Right renal pelvis (tissue), 4 donors: Measurements from ENCODE around the gene ST3GAL3. TPM values are rescaled to one million over a fixed set of nuclear protein-coding genes. Genes with fewer than 3 reads are reported as not detected.

Source experiments
- DNase-seq, 4 donors: peaks; one replicate each; pipeline ENCODE4 v3.0.0-alpha.2; 2013; ENCODE audit warnings: low read depth in 4 of 4, low spot score in 3 of 4, missing footprints in 1 of 4
- polyA plus RNA-seq, 4 donors: library from polyadenylated mRNA; unstranded; fragments of 120-200 nt; gene quantifications; one replicate each; pipeline ENCODE4 v1.2.1, GENCODE V29; 2013; ENCODE audit not compliant: insufficient read length in 4 of 4

ST3GAL3 gene
- polyA plus RNA-seq, 4 donors, result 21.2 to 26.6 (median 21.6) TPM

DNA sequence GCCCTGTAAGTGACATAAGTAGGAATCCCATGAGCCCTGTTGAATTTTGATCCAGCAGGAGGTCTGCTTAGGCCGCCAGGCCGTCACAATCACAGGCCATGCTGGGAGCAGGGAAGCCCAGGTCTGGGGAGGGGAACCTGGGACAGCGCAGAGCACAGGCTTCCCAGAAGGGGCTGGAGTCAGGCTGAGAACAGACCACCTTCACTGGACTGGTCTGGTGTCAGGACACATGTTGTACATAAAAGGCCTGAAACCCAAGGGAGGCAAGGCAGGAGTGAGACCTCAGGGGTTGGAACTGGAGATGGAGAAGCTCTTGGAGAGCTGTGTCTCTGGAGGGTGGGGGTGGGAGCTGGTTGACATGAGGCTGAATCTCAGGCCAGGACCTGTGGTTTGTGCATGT, 163.0 kb downstream of the ST3GAL3 start:
- DNase-seq, result no peak

- DNase-seq, result no peak
Measured at GRCh38 chr1:43871181-43871910, 164.0 kb downstream of the ST3GAL3 start.

GRCh38 chr1:43872280-43872679, 164.9 kb downstream of the ST3GAL3 start:
- DNase-seq, result no peak

DNA sequence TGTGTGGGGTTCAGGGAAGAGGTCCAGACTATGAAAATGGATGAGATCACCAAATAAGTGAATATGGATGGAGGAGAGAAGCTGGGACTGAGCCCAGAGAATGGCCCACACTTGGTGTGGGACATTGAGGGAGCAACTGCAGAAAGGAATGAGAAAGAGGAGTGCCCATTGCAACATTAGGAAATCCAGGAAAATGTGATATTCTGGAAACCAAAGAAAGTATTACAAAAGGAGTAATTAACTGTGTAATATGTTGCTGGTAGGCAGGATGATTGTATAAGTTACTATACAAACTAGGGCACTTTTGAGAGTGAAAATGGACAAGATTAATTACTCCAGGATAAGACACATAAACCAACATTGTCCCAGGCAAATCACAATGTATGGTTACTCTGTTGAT, 166.5 kb downstream of the ST3GAL3 start:
- DNase-seq, result no peak

- DNase-seq, result no peak
Measured at GRCh38 chr1:43874716-43875115, 167.4 kb downstream of the ST3GAL3 start.

DNA sequence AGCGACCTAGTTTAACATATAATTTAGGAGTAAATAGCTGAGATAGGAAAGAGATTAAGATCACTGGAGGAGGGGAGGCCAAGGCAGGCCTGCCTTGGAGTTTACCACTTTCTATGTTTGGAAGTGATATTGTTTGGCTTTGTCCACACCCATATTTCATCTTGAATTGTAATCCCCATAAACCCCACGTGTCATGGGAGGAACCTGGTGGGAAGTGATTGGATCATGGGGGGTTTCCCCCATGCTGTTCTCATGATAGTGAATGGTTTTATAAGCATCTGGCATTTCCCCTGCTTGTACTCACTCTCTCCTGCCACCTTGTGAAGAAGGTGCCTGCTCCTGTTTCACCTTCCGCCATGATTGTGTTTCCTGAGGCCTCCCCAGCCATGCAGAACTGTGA, 168.0 kb downstream of the ST3GAL3 start:
- no peak for DNase-seq

DNA sequence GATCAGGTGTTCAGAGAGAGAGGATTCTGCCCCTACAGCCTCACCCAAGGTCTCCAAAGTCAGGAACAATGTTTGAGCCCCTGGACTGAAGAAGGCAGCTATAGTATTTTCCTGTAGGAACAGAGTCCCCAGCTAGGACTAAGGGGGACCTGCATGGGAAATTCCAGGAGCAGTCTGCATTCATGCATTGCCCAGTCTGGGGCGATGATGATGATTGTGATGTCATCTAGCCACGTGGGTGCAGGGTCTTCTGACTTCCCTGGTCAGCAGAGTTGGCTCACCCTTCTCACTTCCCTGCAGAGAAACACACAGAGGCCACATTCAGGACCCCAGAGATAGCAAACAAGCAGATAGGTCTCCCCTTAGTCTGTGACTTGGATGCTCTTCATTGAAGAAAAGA, 169.8 kb downstream of the ST3GAL3 start:
- DNase-seq, result no peak

DNA sequence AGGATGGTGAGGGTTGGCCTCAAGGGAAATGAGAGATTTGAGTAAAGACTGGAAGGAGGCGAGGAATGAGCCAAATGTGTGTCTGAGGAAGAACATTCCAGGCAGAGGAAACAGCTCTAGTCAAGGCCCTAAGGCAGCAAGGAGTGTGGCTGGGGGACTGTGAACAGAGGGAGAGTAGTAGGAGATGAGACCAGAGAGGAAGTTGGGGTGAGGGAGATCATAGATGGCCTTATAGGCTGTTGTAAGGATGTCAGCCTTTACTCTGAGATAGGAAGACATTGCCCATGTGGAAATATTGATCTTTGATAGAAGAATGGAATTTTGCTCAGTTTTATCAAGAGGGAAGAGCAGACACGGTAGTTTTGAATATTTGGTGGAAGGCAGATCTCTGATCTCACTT, 171.1 kb downstream of the ST3GAL3 start:
- no peak for DNase-seq

- no peak for DNase-seq
Measured at GRCh38 chr1:43878854-43879253, 171.5 kb downstream of the ST3GAL3 start.

DNA sequence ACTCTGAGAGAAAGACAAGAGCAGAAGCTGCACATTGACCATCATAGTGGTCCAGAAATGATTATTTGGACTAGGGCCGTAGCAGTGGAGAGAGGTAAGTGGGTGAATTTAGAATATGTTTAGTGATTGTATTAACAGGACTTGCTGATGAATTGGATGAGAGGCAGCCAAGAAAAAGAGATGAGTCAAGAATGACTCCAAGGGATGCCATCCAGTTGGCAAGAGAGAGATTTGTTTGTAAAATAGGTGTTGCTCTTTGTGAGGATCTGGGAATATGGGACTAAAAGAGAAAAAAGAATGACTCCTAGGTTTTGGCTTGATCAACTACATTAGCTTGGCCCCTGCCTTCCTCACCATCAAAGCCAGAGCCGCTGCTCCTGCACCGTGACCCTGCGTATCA, 172.1 kb downstream of the ST3GAL3 start:
- no peak for DNase-seq

- no peak for DNase-seq
Measured at GRCh38 chr1:43879996-43880395, 172.7 kb downstream of the ST3GAL3 start.

DNA sequence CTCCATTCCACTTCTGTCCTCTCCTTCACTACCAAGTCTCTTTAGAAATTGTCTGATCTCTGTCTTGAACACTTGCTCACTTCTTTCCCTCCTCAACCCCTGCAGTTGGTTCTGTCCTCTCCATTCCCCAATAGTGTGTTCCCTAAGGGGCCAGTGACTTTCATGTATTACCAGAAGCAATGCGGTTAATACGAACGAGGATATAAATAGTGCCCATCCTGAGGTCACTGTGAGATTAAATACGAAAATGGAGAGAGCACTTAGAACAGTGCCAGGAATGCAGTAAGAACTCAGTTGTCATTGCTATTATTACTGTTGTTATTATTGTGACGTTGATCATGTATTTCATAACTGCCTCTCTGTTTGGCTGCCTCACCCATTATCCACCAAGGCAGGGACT, 173.3 kb downstream of the ST3GAL3 start:
- no peak for DNase-seq

DNA sequence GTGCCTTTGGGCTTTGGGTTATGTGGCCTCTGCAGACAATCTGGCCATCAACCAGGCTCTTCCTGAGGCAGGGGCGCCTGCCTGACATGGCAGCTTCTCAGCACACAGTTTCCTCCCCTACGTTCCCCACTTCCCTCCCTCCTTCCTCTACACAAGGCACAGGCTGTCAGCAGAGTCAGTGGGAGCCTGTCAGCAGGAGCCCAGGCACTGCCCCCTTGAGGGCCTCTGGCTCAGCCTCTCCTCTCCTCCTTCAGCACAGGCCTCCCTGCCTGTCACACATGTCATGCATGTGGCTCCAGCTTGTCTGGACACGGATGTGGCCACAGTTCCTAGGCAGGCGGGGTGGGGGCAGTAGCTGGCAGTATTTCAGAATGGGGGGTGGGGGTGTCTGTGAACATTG, 174.1 kb downstream of the ST3GAL3 start:
- DNase-seq, result no peak

DNA sequence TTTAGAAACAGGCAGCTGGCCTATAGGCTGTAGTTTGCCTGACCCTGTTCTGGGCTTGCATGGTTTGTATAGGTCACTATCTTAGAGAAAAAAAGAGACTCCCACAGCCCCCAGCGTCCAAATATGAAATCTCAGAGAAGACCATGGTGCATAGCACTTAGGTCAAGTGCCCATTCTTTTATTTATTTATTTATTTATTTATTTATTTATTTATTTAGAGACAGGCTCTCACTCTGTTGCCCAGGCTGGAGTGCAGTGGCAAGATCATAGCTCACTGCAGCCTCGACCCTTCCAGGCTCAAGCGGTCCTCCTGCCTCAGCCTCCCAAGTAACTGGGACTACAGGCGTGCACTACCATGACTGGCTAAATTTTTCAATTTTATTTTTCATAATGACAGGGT, 175.4 kb downstream of the ST3GAL3 start:
- no peak for DNase-seq

DNA sequence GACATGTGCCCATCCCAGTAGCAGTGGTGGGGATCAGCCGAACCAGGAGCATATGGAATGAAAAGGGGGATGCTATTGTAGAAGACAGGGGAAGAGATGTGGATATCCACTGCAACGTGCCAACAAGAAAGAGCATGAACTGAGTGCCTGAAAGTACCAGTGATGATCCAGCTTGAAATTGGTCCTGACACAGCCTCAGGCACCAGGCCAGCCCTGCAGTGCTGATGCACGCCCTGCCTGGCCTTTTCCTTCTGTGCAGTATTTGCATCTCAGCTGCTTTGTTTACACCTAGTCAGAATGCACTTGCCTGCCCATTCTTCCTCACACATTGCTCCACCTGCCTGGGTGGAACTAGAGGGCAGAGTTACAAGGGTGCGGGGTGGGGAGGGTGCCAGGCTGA, 176.0 kb downstream of the ST3GAL3 start:
- DNase-seq, result no peak

GRCh38 chr1:43885279-43885801, 178.0 kb downstream of the ST3GAL3 start:
- peak in 1 of 4 donors; percentile 5 for DNase-seq

DNA sequence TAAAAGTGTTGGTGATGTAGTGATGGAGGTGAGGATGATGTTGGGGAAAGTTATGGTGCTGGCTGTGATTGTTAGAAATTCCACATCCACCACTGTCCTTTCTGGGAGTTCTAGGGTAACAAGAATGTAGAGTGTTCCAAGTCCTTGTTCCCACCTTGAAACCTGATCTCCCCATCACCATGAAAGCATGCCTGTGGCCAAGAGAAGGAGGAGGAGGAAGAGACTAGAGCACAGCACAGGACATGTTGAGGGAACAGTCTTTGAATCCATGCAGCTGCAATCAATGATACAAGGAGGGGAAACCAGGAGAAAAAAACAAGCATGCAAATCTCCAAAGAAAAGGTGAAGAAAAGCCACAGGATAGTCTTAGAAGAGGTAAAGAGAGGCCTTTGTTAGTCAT, 180.4 kb downstream of the ST3GAL3 start:
- DNase-seq, result no peak

- DNase-seq, result no peak
Measured at GRCh38 chr1:43890815-43891214, 183.5 kb downstream of the ST3GAL3 start.

- DNase-seq, result no peak
Measured at GRCh38 chr1:43893006-43893405, 185.7 kb downstream of the ST3GAL3 start.

DNA sequence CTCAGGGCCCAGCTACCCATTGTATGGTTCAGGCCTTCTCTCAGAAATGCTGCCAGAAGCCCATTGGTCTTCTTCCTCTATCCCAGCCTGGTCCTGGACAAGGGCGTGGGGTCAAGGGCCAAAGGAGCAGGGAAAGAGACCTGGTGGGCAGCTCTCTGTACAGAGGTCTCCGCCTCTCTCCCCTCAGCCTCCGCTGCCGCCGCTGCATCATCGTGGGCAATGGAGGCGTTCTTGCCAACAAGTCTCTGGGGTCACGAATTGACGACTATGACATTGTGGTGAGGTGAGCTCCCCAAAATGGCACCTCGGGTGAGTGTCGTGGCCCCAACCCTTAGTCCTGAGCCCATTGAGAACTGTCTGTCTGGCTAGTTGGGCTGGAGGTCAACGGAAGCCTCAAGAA, 191.6 kb downstream of the ST3GAL3 start:
- DNase-seq, result no peak

DNA sequence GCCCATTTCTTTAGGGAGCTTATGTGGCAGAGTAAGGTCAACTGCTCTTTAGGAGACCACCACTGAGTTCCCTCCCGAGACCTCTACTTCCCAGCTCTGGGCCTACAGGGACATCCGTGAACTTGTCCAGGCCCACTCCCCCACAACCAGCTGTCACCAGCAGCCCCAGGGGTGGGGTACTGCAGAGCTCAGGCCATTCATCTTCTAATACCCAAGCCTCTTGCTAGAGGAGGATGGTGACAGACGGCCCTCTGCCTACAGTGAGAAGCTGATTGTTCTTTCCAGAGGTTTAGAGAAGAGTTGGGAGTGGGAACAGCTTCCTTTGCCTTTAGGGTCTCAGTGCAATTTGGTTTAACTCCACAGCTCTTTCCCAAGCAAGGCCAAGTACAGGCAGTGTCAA, 193.1 kb downstream of the ST3GAL3 start:
- no peak for DNase-seq

DNA sequence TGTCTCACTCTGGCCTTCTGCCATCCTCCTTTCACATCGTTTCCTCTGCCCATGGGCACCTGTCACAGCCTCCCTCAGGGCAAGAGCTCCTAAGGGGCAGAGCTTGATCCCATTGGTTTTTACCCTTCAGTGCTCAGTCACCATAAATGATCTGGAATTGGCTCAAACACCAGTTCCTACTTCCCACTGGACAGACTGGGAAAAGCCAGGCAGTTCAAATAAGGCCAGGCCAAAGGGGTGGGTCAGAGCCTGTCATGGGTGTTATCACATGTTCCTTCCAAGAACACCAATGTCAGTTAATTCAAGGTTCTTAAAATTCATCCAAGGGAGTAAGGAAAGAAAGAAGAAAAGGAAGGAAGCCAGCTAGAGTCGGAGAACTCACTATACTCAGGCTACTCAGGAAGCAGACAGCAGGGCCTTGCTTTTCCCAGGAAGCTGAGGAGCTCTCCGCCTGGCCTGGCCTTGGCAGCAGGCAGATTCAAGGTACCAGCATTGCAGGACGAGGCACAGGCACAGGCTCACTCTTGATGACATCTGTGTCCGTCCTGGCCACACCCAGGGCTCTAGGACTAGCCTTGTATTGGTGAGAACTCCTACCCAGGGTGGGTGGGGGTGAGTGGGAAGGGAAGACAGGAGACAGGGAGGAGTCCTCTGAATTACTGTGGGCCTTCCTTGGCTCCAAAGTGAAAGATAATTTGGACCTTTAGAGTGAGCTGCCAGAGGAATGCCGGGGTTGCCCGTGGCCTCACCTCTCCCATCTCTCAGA, 194.0 kb downstream of the ST3GAL3 start:
- no peak for DNase-seq
